NCI-H2227 treated with DMSO at 0.1 percent for 48 hours (cell line): Measurements from ENCODE around the gene UST.
"Not testable (repeated sequence)": the region's sequence is repeated elsewhere in the genome, so short reads cannot be mapped to it uniquely, and the experiment has no call there.

ENCODE experiments used
- DNase-seq: peaks from one replicate; lab custom pipeline; 2025; lab: John Stamatoyannopoulos, UW

The UST gene

DNA sequence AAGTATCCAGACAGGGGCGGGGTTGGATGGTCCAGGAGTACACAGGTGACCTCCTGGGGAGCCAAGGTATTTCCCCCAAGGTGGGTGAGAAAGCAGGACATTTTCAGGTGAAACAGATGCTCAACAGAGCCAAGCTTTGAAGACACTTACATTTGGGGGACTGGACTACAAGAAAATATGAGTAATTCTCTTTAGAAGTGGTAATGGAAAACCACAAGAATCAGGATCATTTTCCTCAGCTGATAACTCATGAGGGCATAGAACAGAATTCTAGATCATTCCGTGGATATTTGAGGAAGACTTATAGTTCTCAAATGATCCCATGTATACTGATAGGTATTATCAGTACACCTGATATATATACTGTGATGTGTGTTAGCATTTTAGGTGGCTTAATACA lies 89.9 kb downstream of the UST start:
- no peak for DNase-seq

DNA sequence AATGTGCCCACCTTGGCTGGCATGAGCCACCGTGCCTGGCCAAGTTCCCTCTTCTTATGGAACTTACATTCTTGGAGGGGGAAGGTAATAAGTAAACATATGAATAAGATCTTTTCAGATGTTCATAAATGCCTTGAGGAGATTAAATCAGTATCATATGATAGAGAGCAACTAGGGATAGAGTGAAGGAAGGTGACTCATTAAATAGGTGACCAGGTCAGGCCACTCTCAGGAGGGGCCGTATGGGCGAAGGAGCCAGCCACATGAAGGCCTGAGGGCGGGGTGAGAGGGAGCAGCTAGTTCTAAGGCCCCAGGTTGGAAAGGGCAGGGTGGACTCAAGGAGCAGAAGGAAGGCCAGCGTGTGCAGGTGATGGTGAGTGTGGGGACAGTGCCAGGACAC lies 91.1 kb downstream of the UST start:
- DNase-seq, result no peak

DNA sequence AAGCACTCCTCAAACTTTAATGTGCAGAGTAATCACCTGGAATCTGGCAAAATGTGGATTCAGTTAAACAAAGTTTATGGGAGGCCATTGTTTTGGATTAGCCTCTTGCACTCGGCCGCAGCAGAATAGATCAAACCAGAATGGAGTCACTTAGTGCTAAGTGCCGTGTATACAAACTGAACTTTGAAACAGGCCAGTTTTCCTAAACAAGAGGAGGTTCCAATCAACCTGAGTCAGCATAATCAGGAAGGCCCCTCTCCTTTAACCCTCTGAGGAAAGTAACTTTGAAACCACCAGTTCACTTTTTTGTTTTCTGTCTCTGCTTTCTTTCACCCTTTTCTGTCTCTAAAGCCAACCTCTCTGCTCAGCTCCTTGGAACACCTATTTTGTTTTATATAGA lies 92.2 kb downstream of the UST start:
- DNase-seq, result no peak

DNA sequence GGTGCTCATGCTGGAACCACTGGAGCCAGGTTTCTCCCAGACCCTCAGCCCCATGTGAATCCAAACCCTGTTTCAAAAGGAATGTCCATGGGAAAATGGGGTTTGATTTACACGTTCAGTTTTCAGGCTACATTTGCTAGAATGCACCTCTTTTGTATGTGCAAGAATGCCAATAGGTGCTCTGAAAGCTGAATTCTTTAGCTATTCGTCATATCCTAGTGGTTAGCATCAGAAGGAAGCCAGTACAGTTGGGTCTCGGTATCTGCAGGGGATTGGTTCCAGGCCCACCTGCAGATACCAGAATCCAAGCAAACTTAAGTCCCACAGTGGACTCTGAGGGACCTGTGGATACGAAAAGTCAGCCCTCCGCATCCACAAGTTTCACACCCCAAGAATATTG lies 93.4 kb downstream of the UST start:
- no peak for DNase-seq

DNA sequence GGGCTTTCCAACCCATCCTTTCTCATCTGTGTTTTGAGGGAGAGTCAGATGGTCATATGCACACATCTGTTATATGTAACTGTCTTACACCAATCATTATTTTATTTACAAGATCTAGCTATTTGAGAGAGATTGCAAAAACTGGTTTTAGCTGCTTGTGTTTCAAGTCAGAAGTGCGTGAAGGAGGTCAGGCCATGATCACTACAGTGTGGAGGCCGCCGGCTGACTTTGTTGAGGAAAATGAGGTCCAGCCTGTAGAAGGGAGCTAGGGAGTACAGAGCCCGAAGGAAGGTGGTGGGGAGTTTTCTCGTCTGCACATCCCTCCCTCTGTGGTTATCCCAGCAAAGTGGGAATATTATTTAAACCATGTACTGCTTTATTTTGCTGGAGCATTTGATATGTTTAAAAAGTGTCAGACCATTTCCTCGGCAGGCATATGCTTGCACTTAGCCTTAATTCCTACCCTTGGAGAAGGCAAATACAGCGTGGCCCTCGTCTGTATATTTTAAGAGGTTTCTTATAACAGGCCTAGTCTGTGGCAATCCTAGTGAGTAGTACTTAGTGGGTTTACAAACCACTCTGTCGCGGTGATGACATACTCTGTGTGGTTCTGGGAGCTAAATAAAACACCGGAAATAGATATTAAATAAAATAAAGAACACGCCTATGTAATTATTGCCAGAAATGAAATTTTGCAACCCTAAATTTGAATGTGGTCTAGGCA lies 95.6 kb downstream of the UST start:
- no peak for DNase-seq

DNA sequence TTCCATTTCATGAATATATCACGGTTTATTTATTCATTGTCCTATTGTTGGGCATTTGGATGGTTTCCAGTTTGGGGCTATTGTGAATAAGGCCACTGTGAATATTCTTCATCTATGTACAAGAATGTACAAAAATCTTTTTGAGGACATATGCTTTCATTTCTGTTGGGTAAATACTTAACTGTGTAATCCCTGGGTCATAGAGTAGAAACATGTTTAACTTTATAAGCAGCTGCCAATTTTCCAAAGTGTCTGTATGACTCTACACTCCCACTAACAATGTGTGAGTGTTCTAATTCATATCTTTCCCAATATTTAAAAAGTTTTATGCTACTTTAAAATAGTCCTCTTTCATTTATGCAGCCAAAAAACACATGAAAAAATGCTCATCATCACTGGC lies 98.6 kb downstream of the UST start:
- no peak for DNase-seq

DNA sequence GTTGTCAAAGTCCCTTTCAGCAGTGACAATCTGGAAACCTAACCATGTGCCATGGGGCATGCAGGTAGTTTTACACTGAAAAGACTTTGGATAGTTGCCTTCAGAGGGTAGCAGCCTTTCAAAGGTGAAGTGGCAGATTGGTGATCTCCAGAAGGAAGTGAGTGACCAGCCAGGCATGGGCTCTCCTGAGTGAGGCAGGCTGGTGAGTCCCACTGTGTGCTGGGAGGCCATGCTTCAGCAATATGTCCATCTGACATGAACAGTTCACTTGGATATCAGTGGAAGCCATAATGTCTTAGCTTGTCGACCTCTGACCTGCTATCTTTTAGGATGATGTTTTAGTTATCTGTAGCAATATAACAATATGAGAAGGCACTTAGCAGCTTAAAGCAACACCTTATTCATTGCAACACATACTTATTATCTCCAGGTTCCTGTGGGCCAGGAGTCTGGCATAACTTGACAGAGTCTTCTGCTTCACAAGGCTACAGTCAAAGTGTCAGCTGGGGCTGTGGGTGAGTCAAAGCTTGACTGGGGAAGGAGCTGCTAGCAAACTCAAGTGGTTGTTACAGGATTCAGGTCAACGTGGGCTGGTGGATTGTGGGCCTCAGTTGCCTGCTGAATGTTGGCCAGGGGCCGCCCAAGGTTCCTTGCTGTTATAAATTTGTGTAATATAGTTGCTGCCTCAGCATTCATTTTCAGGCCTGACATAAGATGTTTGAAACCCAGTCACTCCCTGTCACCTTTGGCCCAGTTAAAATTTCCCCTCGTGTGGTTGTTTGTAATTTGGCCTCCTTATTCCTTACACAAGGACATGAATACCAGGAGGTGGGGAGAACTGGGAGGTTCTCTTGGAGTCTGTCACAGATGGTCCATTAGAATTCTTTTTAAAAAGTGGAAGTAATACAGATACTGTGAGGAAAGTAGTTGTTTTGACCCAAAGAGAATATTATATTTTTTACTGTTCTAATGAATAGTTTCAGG lies 100.2 kb downstream of the UST start:
- DNase-seq, result no peak

DNA sequence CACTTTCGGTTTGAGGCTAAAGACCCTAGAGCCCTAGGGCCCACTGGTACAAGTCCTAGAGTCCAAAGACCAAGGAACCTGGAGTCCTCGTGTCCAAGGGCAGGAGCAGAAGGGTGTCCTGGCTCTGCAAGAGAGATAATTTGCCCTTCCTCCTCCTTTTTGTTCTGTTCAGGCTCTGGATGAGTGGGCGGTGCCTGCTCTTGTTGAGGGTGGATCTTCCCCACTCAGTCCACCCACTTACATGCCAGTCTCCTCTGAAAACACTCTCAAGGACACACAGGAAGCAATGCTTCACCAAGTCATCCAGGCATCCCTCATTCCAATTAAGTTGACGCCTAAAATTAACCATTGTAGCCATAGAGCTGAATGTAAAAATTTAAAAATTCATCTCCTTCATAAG lies 102.1 kb downstream of the UST start:
- no peak for DNase-seq

DNA sequence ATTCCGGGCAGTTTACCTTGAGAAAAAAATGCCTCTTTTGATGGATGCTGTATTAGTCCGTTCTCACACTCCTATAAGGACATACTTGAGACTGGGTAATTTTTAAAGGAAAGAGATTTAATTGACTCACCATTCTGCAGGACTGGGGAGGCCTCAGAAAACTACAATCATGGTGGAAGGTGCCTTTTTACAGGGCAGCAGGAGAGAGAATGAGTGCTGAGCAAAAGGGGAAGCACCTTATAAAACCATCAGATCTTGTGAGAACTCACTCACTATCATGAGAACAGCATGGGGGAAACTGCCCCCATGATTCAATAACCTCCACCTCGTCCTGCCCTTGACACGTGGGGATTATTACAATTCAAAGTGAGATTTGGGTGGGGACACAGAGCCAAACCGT lies 102.6 kb downstream of the UST start:
- DNase-seq, result not testable (repeated sequence)

DNA sequence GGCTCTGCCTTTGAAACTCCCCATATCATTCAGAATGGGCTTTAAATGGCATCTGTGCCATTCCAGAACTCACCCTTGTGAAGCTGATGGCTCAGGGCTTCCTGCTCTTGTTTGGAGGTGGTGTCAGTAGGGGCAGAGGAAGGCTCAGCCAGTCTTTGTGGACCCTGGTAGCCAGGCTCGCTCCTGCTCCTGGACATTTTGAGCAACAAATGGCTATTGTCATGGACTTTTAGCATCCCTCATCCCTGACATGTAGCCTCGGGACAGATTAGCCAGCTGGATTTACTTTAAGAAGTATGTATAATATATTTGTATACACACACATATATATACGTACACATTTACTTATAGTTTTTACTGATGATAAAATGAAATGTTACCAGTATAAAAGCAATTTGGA lies 104.1 kb downstream of the UST start:
- DNase-seq, result no peak

DNA sequence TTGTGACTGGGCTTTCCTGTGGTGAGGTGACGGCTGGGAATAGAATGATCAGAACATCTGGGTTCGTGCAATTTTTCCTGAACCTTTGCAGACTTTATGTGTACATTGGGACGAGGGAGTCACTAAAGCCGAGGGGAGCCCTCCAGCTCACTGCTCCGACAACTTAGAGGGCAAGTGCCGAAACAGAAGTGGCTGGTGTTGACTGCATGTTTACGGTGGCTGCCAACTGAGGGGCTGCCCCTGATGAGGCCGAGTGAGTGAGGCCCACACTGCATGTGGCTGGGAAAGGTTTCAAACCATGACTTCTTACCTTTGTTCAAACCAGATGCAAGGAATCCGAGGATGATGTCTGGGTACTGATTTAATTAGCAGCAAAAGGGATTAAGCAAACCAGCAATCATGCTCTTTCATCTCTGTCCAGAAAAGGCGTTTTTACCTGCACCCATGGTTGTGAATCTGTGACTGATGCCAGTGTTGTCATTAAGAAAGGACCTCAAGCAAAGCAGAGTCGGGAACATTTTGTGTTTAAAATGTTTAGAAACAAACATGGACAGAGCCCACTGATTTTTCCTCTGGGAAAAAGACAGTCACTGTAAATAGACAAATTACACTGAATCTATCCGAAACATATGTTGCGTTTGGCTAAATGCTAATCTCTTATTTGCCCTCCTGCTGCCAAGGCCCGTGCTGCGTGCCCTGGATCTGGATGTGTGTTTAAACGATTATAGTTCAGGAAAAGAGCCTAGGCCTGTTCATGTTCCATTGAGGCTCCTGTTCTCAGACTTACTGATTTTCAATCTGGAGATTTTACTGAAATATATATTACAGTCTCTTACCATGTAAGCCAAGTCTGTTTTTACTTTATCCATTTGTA lies 105.1 kb downstream of the UST start:
- DNase-seq, result no peak

DNA sequence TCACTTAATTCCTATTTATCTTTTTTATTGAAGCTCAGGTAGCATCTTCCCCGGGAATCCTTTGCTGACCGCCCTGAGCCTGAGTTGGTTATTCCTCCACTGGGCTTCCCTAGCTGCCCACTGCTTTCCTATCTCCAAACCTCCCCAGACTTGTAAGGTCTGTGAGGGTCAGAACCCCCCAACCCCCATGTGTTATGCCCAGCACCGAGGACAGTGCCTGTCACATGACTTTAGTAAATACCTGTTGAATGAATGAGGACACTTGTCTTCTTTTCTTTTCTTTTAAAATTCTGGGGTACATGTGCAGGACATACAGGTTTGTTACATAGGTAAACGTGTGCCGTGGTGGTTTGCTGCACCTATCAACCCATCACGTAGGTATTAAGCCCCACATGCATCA lies 105.9 kb downstream of the UST start:
- no peak for DNase-seq

DNA sequence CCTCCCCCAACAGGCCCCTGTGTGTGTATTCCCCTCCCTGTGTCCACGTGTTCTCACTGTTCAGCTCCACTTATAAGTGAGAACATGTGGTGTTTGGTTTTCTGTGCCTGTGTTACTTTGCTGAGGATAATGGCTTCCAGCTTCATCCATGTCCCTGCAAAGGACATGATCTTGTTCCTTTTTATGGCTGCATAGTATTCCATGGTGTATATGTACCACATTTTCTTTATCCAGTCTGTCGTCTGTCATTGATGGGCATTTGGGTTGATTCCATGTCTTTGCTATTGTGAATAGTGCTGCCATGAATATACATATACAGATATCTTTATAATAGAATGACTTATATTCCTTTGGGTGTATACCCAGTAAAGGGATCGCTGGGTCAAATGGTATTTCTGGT lies 106.3 kb downstream of the UST start:
- not testable (repeated sequence) for DNase-seq

DNA sequence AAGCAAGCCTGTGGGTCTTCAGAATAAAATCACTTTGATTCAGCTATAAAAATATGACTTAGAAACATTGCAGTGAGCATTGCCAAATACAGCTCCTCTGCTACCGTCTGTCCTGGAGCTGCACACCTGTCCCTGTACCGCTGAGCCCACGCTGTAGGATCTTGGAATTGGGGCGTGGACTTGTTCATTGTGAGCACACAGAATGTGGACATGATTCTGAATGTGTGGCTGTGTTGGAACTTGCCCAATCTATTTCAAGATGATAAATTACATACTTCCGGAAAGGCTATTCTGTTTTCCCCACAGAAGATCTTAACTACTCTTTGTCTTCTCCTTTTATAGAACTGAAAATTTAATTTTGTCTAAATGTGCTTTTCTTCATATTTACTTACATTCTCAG lies 107.3 kb downstream of the UST start:
- no peak for DNase-seq

DNA sequence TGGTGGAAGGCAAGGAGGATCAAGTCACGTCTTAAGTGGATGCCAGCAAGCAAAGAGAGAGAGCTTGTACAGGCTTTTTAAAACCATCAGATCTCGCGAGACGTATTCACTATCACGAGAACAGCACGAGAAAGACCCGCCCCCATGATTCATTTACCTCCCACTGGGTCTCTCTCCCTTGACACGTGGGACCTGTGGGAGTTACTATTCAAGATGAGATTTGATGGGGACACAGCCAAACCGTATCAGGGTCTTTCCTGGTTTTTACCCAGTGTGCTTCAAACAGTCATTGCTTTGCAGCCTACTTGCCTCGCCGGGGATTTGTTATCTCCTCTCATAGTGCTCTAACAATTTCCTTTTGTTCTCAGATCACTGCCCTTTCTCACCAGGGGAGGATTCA lies 108.2 kb downstream of the UST start:
- no peak for DNase-seq

DNA sequence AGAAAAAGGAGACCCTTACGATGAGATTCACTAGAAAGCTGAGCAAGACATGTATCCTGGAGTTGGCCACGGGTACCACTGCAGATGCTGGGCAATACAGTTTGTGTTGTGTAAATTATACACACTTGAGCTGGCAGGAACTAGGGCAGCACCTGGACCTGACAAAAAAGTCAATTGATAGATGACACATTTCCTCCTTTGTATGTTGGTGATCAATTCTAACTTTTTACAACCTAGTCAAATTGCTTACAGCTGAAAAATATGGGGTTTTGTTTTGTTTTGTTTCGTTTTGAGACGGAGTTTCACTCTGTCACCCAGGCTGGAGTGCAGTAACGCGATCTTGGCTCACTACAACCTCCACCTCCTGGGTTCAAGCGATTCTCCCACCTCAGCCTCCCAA lies 108.9 kb downstream of the UST start:
- DNase-seq, result no peak

DNA sequence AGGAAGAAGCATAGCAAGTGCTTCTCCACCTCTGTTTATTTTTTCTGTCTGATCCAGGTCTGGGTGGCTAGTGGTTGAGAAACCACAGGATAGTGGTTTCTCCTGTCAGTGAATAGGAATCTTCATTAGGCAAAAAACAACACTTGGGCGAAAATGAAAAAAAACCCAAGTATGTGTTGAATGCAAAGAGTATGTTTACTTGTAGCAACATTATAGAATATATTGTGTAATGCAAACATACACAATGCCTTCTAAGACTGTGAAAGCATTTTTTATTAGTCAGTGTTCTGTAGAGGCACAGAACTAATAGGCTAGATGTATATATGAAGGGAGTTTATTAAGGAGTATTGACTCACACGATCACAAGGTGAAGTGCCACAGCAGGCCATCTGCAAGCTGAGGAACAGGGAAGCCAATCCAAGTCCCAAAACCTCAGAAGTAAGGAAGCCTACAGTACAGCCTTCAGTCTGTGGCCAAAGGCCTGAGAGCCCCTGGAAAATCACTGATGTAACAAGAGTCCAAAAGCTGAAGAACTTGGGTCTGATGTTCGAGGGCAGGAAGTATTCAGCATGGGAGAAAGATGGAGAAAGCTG lies 111.1 kb downstream of the UST start:
- no peak for DNase-seq

DNA sequence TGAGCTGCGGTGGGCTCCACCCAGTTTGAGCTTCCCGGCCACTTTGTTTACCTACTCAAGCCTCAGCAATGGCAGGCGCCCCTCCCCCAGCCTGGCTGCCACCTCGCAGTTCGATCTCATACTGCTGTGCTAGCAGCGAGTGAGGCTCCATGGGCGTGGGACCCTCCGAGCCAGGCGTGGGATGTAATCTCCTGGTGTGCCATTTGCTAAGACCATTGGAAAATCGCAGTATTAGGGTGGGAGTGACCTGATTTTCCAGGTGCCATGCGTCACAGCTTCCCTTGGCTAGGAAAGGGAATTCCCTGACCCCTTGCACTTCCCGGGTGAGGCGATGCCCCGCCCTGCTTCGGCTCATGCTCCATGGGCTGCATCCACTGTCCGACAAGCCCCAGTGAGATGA lies 117.3 kb downstream of the UST start:
- DNase-seq, result not testable (repeated sequence)

DNA sequence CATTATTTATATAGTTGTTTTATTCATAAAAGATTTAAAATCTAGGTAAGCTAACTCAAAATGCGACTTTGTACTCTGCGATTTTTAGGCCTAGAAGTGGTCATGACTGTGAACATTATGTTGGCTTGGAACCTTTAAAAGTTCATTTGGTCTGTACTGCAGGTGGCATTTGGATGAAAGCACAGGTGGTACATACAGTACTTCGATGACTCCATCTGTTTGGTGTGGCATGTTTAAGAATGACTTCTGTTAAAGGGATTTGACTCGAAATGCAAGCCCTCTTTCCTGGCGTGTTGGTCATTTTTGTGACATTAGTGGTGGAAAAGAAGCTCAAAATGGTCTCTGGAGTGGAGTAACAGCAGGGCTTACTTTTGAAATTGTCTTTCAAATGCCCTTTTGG lies 118.1 kb downstream of the UST start:
- peak; percentile 50 for DNase-seq

DNA sequence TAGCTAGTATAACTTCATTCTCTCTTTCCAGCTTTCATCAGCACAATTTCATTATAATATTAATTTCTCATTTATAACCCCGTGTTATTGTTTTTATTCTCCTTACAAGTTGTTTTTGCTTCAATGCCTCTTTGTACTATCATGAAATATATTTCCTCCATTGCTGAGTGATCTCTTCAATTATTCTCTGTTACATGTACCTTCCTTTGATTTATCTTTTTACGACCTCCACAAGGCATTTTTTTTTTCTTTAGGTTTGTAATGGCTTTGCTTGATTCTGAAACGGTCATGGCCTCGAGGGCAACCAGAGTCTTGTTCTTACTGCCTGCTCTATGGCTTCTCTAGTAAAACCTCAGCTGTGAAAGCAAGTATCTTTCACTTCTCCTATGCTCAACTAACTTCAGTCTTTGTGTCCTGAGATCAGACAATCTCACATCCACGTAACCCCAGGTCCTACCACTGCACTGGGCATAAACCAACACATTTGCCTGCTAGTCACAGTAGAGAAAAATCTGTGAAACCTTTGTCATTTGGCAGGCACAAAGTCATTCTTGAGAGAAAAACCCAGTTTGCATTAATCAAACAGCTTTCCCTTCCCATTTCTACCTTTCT lies 119.9 kb downstream of the UST start:
- DNase-seq, result no peak

DNA sequence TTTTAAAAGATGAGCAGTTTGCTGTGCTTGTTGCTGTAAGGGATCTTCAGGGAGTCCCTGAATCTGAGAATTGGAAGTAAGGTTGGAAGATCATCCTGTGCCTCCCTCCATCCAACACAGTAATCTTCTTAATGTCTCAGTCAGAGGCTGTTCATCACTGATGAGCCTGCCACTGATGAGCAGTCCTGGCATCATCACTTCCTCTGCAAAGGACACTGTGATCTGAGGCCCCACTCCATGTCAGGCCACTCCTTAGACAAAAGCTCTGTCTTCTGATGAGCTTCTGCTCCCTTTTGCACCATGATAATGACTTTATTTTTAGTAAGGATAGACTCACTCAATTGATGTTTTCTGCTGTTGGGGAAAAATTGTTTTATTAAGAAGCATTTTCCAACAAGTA lies 121.0 kb downstream of the UST start:
- no peak for DNase-seq

DNA sequence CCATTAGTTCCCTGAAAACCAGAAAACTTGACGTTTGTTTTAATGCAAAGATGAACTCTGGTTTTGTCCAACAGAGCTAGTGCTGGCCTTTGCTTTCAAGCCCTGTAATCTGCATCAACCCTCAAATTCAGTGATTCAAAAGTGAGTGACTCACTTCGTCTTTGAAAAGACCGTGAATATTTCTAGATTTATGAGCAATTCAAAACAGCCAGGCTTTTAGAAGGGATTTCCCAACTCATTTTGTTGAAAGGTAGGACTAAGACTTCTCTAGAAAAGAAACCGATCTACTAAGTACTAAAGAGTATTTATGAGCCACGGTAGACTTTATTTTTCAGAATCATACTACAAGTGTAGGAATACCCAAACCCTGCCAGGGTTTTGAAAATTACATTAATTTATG lies 121.5 kb downstream of the UST start:
- DNase-seq, result no peak
